HAP-1 (cell line): ENCODE measurements around the gene DNAH14.
"Not testable (repeated sequence)": the region's sequence is repeated elsewhere in the genome, so short reads cannot be mapped to it uniquely, and the experiment has no call there.

Experiments
- DNase-seq, 2 experiments: peaks; one replicate each; pipeline ENCODE4 v3.0.0-alpha.2; 2016 to 2020; ENCODE audit warnings: low spot score in 2 of 2
- H3K27me3 ChIP-seq: fragments of 250-450 bp; sonication (Bioruptor Pico); 2 replicates; pipeline ENCODE4 v1.5.1; 2020; ENCODE audit warnings: low read depth, mild to moderate bottlenecking, moderate library complexity
- H3K36me3 ChIP-seq: fragments of 250-450 bp; sonication (Bioruptor Pico); replicated peaks from 2 replicates; pipeline ENCODE4 v1.5.1; 2020; ENCODE audit warnings: mild to moderate bottlenecking
- H3K4me1 ChIP-seq: fragments of 250-450 bp; sonication (Bioruptor Pico); 2 replicates; pipeline ENCODE4 v1.5.1; 2020; ENCODE audit warnings: mild to moderate bottlenecking
- H3K4me3 ChIP-seq: fragments of 250-450 bp; sonication (Bioruptor Pico); 2 replicates; pipeline ENCODE4 v1.5.1; 2020; ENCODE audit warnings: mild to moderate bottlenecking, moderate library complexity
- H3K9me3 ChIP-seq: fragments of 250-450 bp; sonication (Bioruptor Pico); 2 replicates; pipeline ENCODE4 v1.5.1; 2020; ENCODE audit warnings: mild to moderate bottlenecking, moderate library complexity
- in situ Hi-C: fragments of 300-500 bp; cut with MboI; formaldehyde crosslinking; loops from 3 replicates; pipeline ENCODE4 v1.14.3; 2020; ENCODE audit warnings: low sequenced_read_pairs, inconsistent platforms, mixed read lengths

DNAH14 gene

GRCh38 chr1:224900062-224900630 is 29.3 kb upstream of the DNAH14 start:
- no peak for DNase-seq
- no peaks in the 10 kb centered on the region for H3K36me3 ChIP-seq
- in situ Hi-C loops: no loop called here
- peaks cover 3% of the 10 kb centered on the region; the same call in 1 of the 2 replicates for H3K27me3 ChIP-seq
- no peak overlapping the region for H3K4me3 ChIP-seq
- H3K9me3 ChIP-seq: no peaks in the 10 kb centered on the region
- no peaks in the 10 kb centered on the region for H3K4me1 ChIP-seq

- in situ Hi-C loops: no loop called here
- Histone ChIP-seq H3K4me3 (no peak overlapping the region), H3K36me3 (no peaks in the 10 kb centered on the region), H3K27me3 (peaks cover 5% of the 10 kb centered on the region; the same call in 1 of the 2 replicates), H3K4me1 (no peaks in the 10 kb centered on the region), H3K9me3 (no peaks in the 10 kb centered on the region)
- no peak for DNase-seq
Measured at GRCh38 chr1:224901087-224901810, 28.2 kb upstream of the DNAH14 start.

- Histone ChIP-seq H3K4me3 (no peak overlapping the region), H3K27me3 (peaks cover 5% of the 10 kb centered on the region; the same call in 1 of the 2 replicates), H3K36me3 (no peaks in the 10 kb centered on the region), H3K4me1 (no peaks in the 10 kb centered on the region), H3K9me3 (no peaks in the 10 kb centered on the region)
- DNase-seq: no peak
- in situ Hi-C loops: no loop called here
Measured at GRCh38 chr1:224903955-224904354, 25.5 kb upstream of the DNAH14 start.

GRCh38 chr1:224906340-224906739 is 23.1 kb upstream of the DNAH14 start:
- Histone ChIP-seq H3K4me1 (no peaks in the 10 kb centered on the region), H3K4me3 (no peak overlapping the region), H3K9me3 (no peaks in the 10 kb centered on the region; the same call in 1 of the 2 replicates), H3K27me3 (peaks cover 3% of the 10 kb centered on the region; the same call in 1 of the 2 replicates), H3K36me3 (no peaks in the 10 kb centered on the region)
- in situ Hi-C loops: no loop called here
- no peak for DNase-seq

- Histone ChIP-seq H3K4me1 (no peaks in the 10 kb centered on the region), H3K9me3 (peaks cover 5% of the 10 kb centered on the region; the same call in 1 of the 2 replicates), H3K36me3 (no peaks in the 10 kb centered on the region), H3K27me3 (peaks cover under 1% of the 10 kb centered on the region; the same call in 1 of the 2 replicates), H3K4me3 (no peak overlapping the region)
- in situ Hi-C loops: no loop called here
- no peak for DNase-seq
Measured at GRCh38 chr1:224911217-224911616, 18.3 kb upstream of the DNAH14 start.

- no peak for DNase-seq
- Histone ChIP-seq H3K36me3 (no peaks in the 10 kb centered on the region), H3K4me3 (no peak overlapping the region), H3K27me3 (peaks cover 4% of the 10 kb centered on the region; the same call in 1 of the 2 replicates), H3K9me3 (peaks cover 5% of the 10 kb centered on the region; the same call in 1 of the 2 replicates), H3K4me1 (no peaks in the 10 kb centered on the region)
- in situ Hi-C loops: no loop called here
Measured at GRCh38 chr1:224914292-224914900, 15.1 kb upstream of the DNAH14 start.

GRCh38 chr1:224919508-224919907 is 10.0 kb upstream of the DNAH14 start:
- no peak overlapping the region for H3K4me3 ChIP-seq
- no peaks in the 10 kb centered on the region for H3K36me3 ChIP-seq
- H3K9me3 ChIP-seq: peaks cover under 1% of the 10 kb centered on the region; the same call in 1 of the 2 replicates
- peaks cover 4% of the 10 kb centered on the region; the same call in 1 of the 2 replicates for H3K27me3 ChIP-seq
- in situ Hi-C loops: no loop called here
- DNase-seq: no peak
- no peaks in the 10 kb centered on the region for H3K4me1 ChIP-seq

GRCh38 chr1:224920930-224921329 is 8.5 kb upstream of the DNAH14 start:
- in situ Hi-C loops: loop anchor here (10.0 kb wide), 1 partner anchor 406 kb away; no protein-coding TSS in a partner anchor

GRCh38 chr1:224921354-224921753 is 8.1 kb upstream of the DNAH14 start:
- no peak for DNase-seq
- Histone ChIP-seq H3K4me3 (no peak overlapping the region), H3K27me3 (peaks cover 4% of the 10 kb centered on the region; the same call in 1 of the 2 replicates), H3K9me3 (no peaks in the 10 kb centered on the region), H3K4me1 (no peaks in the 10 kb centered on the region), H3K36me3 (no peaks in the 10 kb centered on the region)
- in situ Hi-C loops: loop anchor here (10.0 kb wide), 1 partner anchor 407 kb away; no protein-coding TSS in a partner anchor

More at GRCh38 chr1:224920930-224921329, 8.5 kb upstream of the DNAH14 start:
- H3K4me3 ChIP-seq: no peak overlapping the region
- H3K27me3 ChIP-seq: peaks cover 4% of the 10 kb centered on the region; the same call in 1 of the 2 replicates
- no peaks in the 10 kb centered on the region for H3K4me1 ChIP-seq
- H3K9me3 ChIP-seq: no peaks in the 10 kb centered on the region
- DNase-seq: no peak
- no peaks in the 10 kb centered on the region for H3K36me3 ChIP-seq

GRCh38 chr1:224922404-224923164 is 6.9 kb upstream of the DNAH14 start:
- no peaks in the 10 kb centered on the region for H3K27me3 ChIP-seq
- H3K4me1 ChIP-seq: no peaks in the 10 kb centered on the region
- DNase-seq: peak; percentile 36 to 65
- H3K9me3 ChIP-seq: no peaks in the 10 kb centered on the region
- no peak overlapping the region for H3K4me3 ChIP-seq
- H3K36me3 ChIP-seq: no peaks in the 10 kb centered on the region
- in situ Hi-C loops: loop anchor here (10.0 kb wide), 1 partner anchor 408 kb away; no protein-coding TSS in a partner anchor

- DNase-seq: no peak
- no peaks in the 10 kb centered on the region for H3K36me3 ChIP-seq
- H3K4me1 ChIP-seq: no peaks in the 10 kb centered on the region
- H3K27me3 ChIP-seq: no peaks in the 10 kb centered on the region
- no peak overlapping the region for H3K4me3 ChIP-seq
- in situ Hi-C loops: loop anchor here (10.0 kb wide), 1 partner anchor 409 kb away; no protein-coding TSS in a partner anchor
- no peaks in the 10 kb centered on the region for H3K9me3 ChIP-seq
Measured at GRCh38 chr1:224923726-224924125, 5.7 kb upstream of the DNAH14 start.

GRCh38 chr1:224927631-224928030 is 1.8 kb upstream of the DNAH14 start:
- H3K4me1 ChIP-seq, H3K27me3 ChIP-seq, H3K4me3 ChIP-seq, H3K36me3 ChIP-seq, DNase-seq, H3K9me3 ChIP-seq: not testable (repeated sequence)
- in situ Hi-C loops: loop anchor here (10.0 kb wide), 1 partner anchor 413 kb away; no protein-coding TSS in a partner anchor

GRCh38 chr1:224928906-224929305 is 569 bp upstream of the DNAH14 start:
- Histone ChIP-seq H3K36me3 (no peaks in the 10 kb centered on the region), H3K9me3 (no peaks in the 10 kb centered on the region), H3K4me3 (no peak overlapping the region; the same call in 1 of the 2 replicates), H3K4me1 (peaks cover 5% of the 10 kb centered on the region; the same call in 1 of the 2 replicates), H3K27me3 (no peaks in the 10 kb centered on the region)
- in situ Hi-C loops: loop anchor here (10.0 kb wide), 1 partner anchor 414 kb away; no protein-coding TSS in a partner anchor
- no peak for DNase-seq
